Activated naive CD4-positive, alpha-beta T cell (primary cell): ENCODE data around the gene KDSR.
"Not testable (repeated sequence)": the region's sequence is repeated elsewhere in the genome, so short reads cannot be mapped to it uniquely, and the experiment has no call there.

ENCODE experiments used
- DNase-seq, 4 experiments: peaks; one replicate each; lab custom pipeline; 2025; lab: John Stamatoyannopoulos, UW

The KDSR gene

GRCh38 chr18:63366213-63367052 lies 573 bp downstream of the KDSR start:
- DNase-seq, result peak; percentile 13 to 48 (median 22)

- DNase-seq, result no peak
Measured at GRCh38 chr18:63365876-63366212, 1.2 kb downstream of the KDSR start.

GRCh38 chr18:63363951-63364350 lies 3.1 kb downstream of the KDSR start:
- no peak for DNase-seq

- not testable (repeated sequence) for DNase-seq
Measured at GRCh38 chr18:63363420-63363819, 3.6 kb downstream of the KDSR start.

GRCh38 chr18:63356272-63356896 lies 10.6 kb downstream of the KDSR start:
- DNase-seq, result no peak

GRCh38 chr18:63350230-63350629 lies 16.8 kb downstream of the KDSR start:
- DNase-seq, result no peak

GRCh38 chr18:63348508-63349136 lies 18.4 kb downstream of the KDSR start:
- DNase-seq, result no peak

GRCh38 chr18:63346480-63347183 lies 20.4 kb downstream of the KDSR start:
- DNase-seq, result no peak

- DNase-seq, result no peak
Measured at GRCh38 chr18:63346031-63346430, 21.0 kb downstream of the KDSR start.

GRCh38 chr18:63344918-63345317 lies 22.1 kb downstream of the KDSR start:
- no peak for DNase-seq

GRCh38 chr18:63344263-63344662 lies 22.7 kb downstream of the KDSR start:
- DNase-seq, result no peak

- DNase-seq, result peak in 1 of 4 experiments; percentile 4
Measured at GRCh38 chr18:63342206-63342605, 24.8 kb downstream of the KDSR start.

- peak in 1 of 4 experiments; percentile 23 for DNase-seq
Measured at GRCh38 chr18:63339920-63340484, 27.0 kb downstream of the KDSR start.

- DNase-seq, result no peak
Measured at GRCh38 chr18:63336366-63337099, 30.5 kb downstream of the KDSR start.

GRCh38 chr18:63331105-63331504 lies 35.9 kb downstream of the KDSR start:
- DNase-seq, result no peak

- DNase-seq, result no peak
Measured at GRCh38 chr18:63329431-63330145, 37.4 kb downstream of the KDSR start.

- no peak for DNase-seq
Measured at GRCh38 chr18:63326011-63326410, 41.0 kb downstream of the KDSR start.

GRCh38 chr18:63325086-63325686 lies 41.8 kb downstream of the KDSR start:
- no peak for DNase-seq

GRCh38 chr18:63322908-63323634 lies 43.9 kb downstream of the KDSR start:
- DNase-seq, result peak in 1 of 4 experiments; percentile 12

GRCh38 chr18:63322206-63322605 lies 44.8 kb downstream of the KDSR start:
- DNase-seq, result no peak
